Epidermal melanocyte (primary cell): Measurements from ENCODE around the gene PSMD13.
A peak's percentile ranks its signal among the peaks of the same experiment; 100 is the strongest.
"Not testable (repeated sequence)": the region's sequence is repeated elsewhere in the genome, so short reads cannot be mapped to it uniquely, and the experiment has no call there.

Experiments
- DNase-seq: peaks from one replicate; pipeline ENCODE4 v3.0.0; 2011; ENCODE audit warnings: low spot score; ENCODE audit not compliant: insufficient read length

Gene PSMD13

GRCh38 chr11:217704-218103, 19.1 kb upstream of the PSMD13 start:
- DNase-seq: no peak

GRCh38 chr11:218815-219593, 17.8 kb upstream of the PSMD13 start:
- peak; percentile 3 for DNase-seq

- not testable (repeated sequence) for DNase-seq
Measured at GRCh38 chr11:220641-221215, 16.0 kb upstream of the PSMD13 start.

- DNase-seq: no peak
Measured at GRCh38 chr11:221539-221938, 15.2 kb upstream of the PSMD13 start.

- DNase-seq: no peak
Measured at GRCh38 chr11:221998-222789, 14.6 kb upstream of the PSMD13 start.

GRCh38 chr11:223026-223789, 13.6 kb upstream of the PSMD13 start:
- no peak for DNase-seq

GRCh38 chr11:223884-224283, 12.9 kb upstream of the PSMD13 start:
- DNase-seq: no peak

GRCh38 chr11:224424-224823, 12.4 kb upstream of the PSMD13 start:
- no peak for DNase-seq

- no peak for DNase-seq
Measured at GRCh38 chr11:225734-226453, 10.9 kb upstream of the PSMD13 start.

GRCh38 chr11:227824-228379, 8.9 kb upstream of the PSMD13 start:
- no peak for DNase-seq

GRCh38 chr11:230431-230830, 6.3 kb upstream of the PSMD13 start:
- no peak for DNase-seq

- DNase-seq: no peak
Measured at GRCh38 chr11:232783-233565, 3.8 kb upstream of the PSMD13 start.

- no peak for DNase-seq
Measured at GRCh38 chr11:235180-235579, 1.6 kb upstream of the PSMD13 start.

- DNase-seq: no peak
Measured at GRCh38 chr11:235609-235996, 1.2 kb upstream of the PSMD13 start.

- peak; percentile 83 for DNase-seq
Measured at GRCh38 chr11:235997-236773, 591 bp upstream of the PSMD13 start, which contains the start of gene SIRT3. SIRT3 (minus strand) TSS chr11:236342; CDS start chr11:236328, 14 bp downstream.

- not testable (repeated sequence) for DNase-seq
Measured at GRCh38 chr11:238346-238745, 1.6 kb downstream of the PSMD13 start.

- no peak for DNase-seq
Measured at GRCh38 chr11:240315-240714, 3.5 kb downstream of the PSMD13 start.

- no peak for DNase-seq
Measured at GRCh38 chr11:241634-242033, 4.9 kb downstream of the PSMD13 start.

- DNase-seq: no peak
Measured at GRCh38 chr11:244376-244775, 7.6 kb downstream of the PSMD13 start.
